Measurements from ENCODE around the gene TRAPPC11.
A peak's percentile ranks its signal among the peaks of the same experiment; 100 is the strongest.

The TRAPPC11 gene

GRCh38 chr4:183658362-183659028 is 598 bp upstream of the TRAPPC11 start:
- Histone ChIP-seq H3K9ac (ENCODE audit: low read length) (peak overlapping the region; percentile 66), H3K4me3 (ENCODE audit: low read length) (peak overlapping the region; percentile 86), H3K27ac (ENCODE audit: low read length) (no peak overlapping the region), H3K36me3 (replicated peaks; ENCODE audit: low read depth, low read length) (no peaks in the 10 kb centered on the region), H4K20me1 (ENCODE audit: insufficient read depth, low read length) (no peaks in the 10 kb centered on the region), H2AFZ (ENCODE audit: low read depth, low read length) (no peak overlapping the region), H3K9me3 (ENCODE audit: insufficient read depth, low read length) (no peaks in the 10 kb centered on the region), H3K4me1 (ENCODE audit: low read length) (0 out of 2 replicates have a peak, but pooled peaks cover 3% of the 10 kb centered on the region), H3K27me3 (ENCODE audit: low read depth, low read length) (no peaks in the 10 kb centered on the region), H3K79me2 (ENCODE audit: low read length) (peaks cover 29% of the 10 kb centered on the region), H3K4me2 (ENCODE audit: low read length) (peak overlapping the region; percentile 64)
- TF ChIP-seq CTCF (IDR thresholded peaks at IDR 0.05; ENCODE audit: low read depth, low read length) (no peak), EZH2phosphoT487 (IDR thresholded peaks at IDR 0.05; ENCODE audit: low read depth) (no peak)

GRCh38 chr4:183659872-183660242 is 764 bp downstream of the TRAPPC11 start:
- Histone ChIP-seq H3K27ac (ENCODE audit: low read length) (no peak overlapping the region), H3K4me1 (ENCODE audit: low read length) (0 out of 2 replicates have a peak, but pooled peaks cover 3% of the 10 kb centered on the region), H3K4me3 (ENCODE audit: low read length) (peak overlapping the region; percentile 86), H3K27me3 (ENCODE audit: low read depth, low read length) (no peaks in the 10 kb centered on the region), H3K79me2 (ENCODE audit: low read length) (peaks cover 29% of the 10 kb centered on the region), H4K20me1 (ENCODE audit: insufficient read depth, low read length) (no peaks in the 10 kb centered on the region), H3K9ac (ENCODE audit: low read length) (peak overlapping the region; percentile 65), H2AFZ (ENCODE audit: low read depth, low read length) (no peak overlapping the region), H3K36me3 (replicated peaks; ENCODE audit: low read depth, low read length) (no peaks in the 10 kb centered on the region), H3K4me2 (ENCODE audit: low read length) (peak overlapping the region; percentile 72), H3K9me3 (ENCODE audit: insufficient read depth, low read length) (no peaks in the 10 kb centered on the region)
- no peak for TF ChIP-seq EZH2phosphoT487 (IDR thresholded peaks at IDR 0.05; ENCODE audit: low read depth)
- no peak for TF ChIP-seq CTCF (IDR thresholded peaks at IDR 0.05; ENCODE audit: low read depth, low read length)

- Histone ChIP-seq H3K79me2 (ENCODE audit: low read length) (no peaks in the 10 kb centered on the region), H3K9ac (ENCODE audit: low read length) (no peak overlapping the region), H3K36me3 (replicated peaks; ENCODE audit: low read depth, low read length) (no peaks in the 10 kb centered on the region), H3K4me1 (ENCODE audit: low read length) (no peaks in the 10 kb centered on the region), H3K27me3 (ENCODE audit: low read depth, low read length) (no peaks in the 10 kb centered on the region), H3K27ac (ENCODE audit: low read length) (no peak overlapping the region), H3K9me3 (ENCODE audit: insufficient read depth, low read length) (no peaks in the 10 kb centered on the region), H4K20me1 (ENCODE audit: insufficient read depth, low read length) (no peaks in the 10 kb centered on the region), H3K4me3 (ENCODE audit: low read length) (no peak overlapping the region), H3K4me2 (ENCODE audit: low read length) (no peak overlapping the region), H2AFZ (ENCODE audit: low read depth, low read length) (no peak overlapping the region)
- no peak for TF ChIP-seq CTCF (IDR thresholded peaks at IDR 0.05; ENCODE audit: low read depth, low read length)
- TF ChIP-seq EZH2phosphoT487 (IDR thresholded peaks at IDR 0.05; ENCODE audit: low read depth), result no peak
Measured at GRCh38 chr4:183666088-183666487, 7.0 kb downstream of the TRAPPC11 start.

- H3K79me2 ChIP-seq (ENCODE audit: low read length), result no peaks in the 10 kb centered on the region
- H3K4me3 ChIP-seq (ENCODE audit: low read length), result no peak overlapping the region
- no peak overlapping the region for H3K4me2 ChIP-seq (ENCODE audit: low read length)
- H4K20me1 ChIP-seq (ENCODE audit: insufficient read depth, low read length), result no peaks in the 10 kb centered on the region
- H3K4me1 ChIP-seq (ENCODE audit: low read length), result no peaks in the 10 kb centered on the region
- no peaks in the 10 kb centered on the region for H3K27me3 ChIP-seq (ENCODE audit: low read depth, low read length)
- H3K27ac ChIP-seq (ENCODE audit: low read length), result no peak overlapping the region
- H3K9ac ChIP-seq (ENCODE audit: low read length), result no peak overlapping the region
- H3K9me3 ChIP-seq (ENCODE audit: insufficient read depth, low read length), result no peaks in the 10 kb centered on the region
- TF ChIP-seq CTCF (IDR thresholded peaks at IDR 0.05; ENCODE audit: low read depth, low read length) (no peak), EZH2phosphoT487 (IDR thresholded peaks at IDR 0.05; ENCODE audit: low read depth) (no peak)
- no peaks in the 10 kb centered on the region for H3K36me3 ChIP-seq (replicated peaks; ENCODE audit: low read depth, low read length)
- no peak overlapping the region for H2AFZ ChIP-seq (ENCODE audit: low read depth, low read length)
Measured at GRCh38 chr4:183670251-183670650, 11.2 kb downstream of the TRAPPC11 start.

All from OCI-LY3 (cell line).